Esophagus squamous epithelium (tissue), 4 donors: ENCODE results near the gene INTS7.
"Not testable (repeated sequence)": the region's sequence is repeated elsewhere in the genome, so short reads cannot be mapped to it uniquely, and the experiment has no call there.

Experiments
- POLR2A ChIP-seq, 4 donors: fragments of 450-650 bp; IDR thresholded peaks; one replicate each; pipeline ENCODE4 v1.6.1; 2017; ENCODE audit warnings: antibody characterized with exemption in 4 of 4, mild to moderate bottlenecking in 4 of 4, moderate library complexity in 3 of 4
- TF ChIP-seq, protein P1 (sequence below), 6 experiments: fragments of 450-650 bp in 4 of 6; fragments of 200-600 bp in 2 of 6; sonication (generic) in 2 of 6; IDR thresholded peaks; one replicate each; pipeline ENCODE4 v1.5.1; 2016 to 2019; ENCODE audit warnings: antibody characterized with exemption in 6 of 6, mild to moderate bottlenecking in 4 of 6, moderate library complexity in 4 of 6

GRCh38 chr1:211953543-211953942, 81.8 kb downstream of the INTS7 start:
- TF ChIP-seq POLR2A (IDR thresholded peaks at IDR 0.05) = not testable (repeated sequence)
- TF ChIP-seq, protein P1, sequence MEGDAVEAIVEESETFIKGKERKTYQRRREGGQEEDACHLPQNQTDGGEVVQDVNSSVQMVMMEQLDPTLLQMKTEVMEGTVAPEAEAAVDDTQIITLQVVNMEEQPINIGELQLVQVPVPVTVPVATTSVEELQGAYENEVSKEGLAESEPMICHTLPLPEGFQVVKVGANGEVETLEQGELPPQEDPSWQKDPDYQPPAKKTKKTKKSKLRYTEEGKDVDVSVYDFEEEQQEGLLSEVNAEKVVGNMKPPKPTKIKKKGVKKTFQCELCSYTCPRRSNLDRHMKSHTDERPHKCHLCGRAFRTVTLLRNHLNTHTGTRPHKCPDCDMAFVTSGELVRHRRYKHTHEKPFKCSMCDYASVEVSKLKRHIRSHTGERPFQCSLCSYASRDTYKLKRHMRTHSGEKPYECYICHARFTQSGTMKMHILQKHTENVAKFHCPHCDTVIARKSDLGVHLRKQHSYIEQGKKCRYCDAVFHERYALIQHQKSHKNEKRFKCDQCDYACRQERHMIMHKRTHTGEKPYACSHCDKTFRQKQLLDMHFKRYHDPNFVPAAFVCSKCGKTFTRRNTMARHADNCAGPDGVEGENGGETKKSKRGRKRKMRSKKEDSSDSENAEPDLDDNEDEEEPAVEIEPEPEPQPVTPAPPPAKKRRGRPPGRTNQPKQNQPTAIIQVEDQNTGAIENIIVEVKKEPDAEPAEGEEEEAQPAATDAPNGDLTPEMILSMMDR (IDR thresholded peaks at IDR 0.05) = not testable (repeated sequence)
